ENCODE results near the gene MEN1.
"Not testable (repeated sequence)": the region's sequence is repeated elsewhere in the genome, so short reads cannot be mapped to it uniquely, and the experiment has no call there.

The MEN1 gene

GRCh38 chr11:64849598-64850356, 39.4 kb upstream of the MEN1 start:
- H3K36me3 Mint-ChIP-seq = no peaks in the 10 kb centered on the region
- H3K27me3 Mint-ChIP-seq = no peaks in the 10 kb centered on the region
- H3K27ac Mint-ChIP-seq = no peak overlapping the region
- H3K4me1 Mint-ChIP-seq = peaks cover 74% of the 10 kb centered on the region
- H3K4me3 Mint-ChIP-seq = no peak overlapping the region
- no peaks in the 10 kb centered on the region for H3K9me3 Mint-ChIP-seq

DNA sequence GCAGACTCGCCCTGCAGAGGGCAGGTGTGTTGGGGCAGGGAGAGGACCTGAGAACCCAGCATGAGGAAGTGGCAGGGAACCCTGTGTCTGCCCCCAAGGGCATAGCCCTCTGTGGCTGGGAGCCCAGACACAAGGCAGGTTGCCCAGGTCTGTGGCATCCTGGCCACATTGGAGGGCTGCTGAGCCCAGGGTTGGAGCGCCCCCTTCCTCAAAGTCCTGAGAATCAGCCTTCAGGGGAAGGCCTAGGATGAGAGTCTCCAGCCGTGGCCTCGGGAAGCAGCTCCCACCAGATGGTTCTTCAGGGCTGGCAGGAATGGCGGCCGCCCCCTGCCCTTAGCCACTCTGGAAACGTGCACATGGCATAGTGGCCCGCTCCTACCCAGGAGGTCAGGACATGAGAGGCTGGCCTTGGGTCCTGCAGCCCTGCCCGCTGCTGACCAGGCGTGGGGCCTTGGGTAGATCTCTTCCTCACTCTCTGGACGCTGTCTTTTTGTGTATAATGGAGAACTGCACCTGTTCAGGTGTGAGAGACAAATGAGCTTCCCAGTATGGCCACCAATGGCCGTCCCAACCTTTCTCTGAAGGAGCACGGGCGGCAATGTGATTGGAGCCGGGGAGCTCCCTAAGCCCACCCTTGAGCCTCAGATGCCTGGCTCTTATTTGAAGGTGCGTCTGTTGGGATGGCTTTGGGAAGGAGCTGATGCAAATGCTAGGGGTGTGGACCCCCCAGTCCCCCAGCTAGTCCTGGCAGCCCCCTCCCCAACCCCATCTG, 38.7 kb upstream of the MEN1 start:
- no peaks in the 10 kb centered on the region for H3K9me3 Mint-ChIP-seq
- H3K4me1 Mint-ChIP-seq = peaks cover 69% of the 10 kb centered on the region

DNA sequence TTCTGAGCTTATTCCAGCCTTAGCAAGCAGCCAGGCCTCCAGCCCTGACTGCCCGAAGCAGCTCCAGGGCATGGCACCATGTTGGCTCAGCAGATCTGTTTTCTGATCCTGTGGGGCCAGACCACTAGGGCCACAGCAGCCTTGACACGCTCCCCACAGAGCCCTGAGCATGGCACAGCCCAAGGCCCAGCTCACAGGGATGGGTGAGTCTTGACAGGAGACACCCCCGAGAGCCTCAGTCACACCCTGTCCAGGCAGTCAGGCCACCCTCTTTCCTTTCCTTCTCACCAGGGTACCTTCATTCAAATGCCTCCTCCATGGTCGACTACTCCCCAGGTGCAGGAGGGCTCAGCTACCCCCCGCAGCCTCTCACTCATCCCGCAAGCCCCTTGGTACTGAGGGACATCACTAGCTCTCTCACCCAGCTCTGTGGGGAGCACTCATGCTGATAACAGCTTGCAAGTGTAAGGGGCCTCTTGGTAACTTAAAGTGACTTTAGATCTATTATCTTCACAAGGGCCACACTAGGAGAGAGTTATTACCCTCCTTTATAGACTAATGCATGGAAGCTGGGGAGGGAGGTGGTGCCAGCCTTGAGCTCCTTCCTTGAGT, 38.0 kb upstream of the MEN1 start:
- H3K4me1 Mint-ChIP-seq = peaks cover 68% of the 10 kb centered on the region
- no peaks in the 10 kb centered on the region for H3K27me3 Mint-ChIP-seq
- no peak overlapping the region for H3K4me3 Mint-ChIP-seq
- peak overlapping the region; percentile 82 for H3K27ac Mint-ChIP-seq
- no peaks in the 10 kb centered on the region for H3K9me3 Mint-ChIP-seq
- no peaks in the 10 kb centered on the region for H3K36me3 Mint-ChIP-seq

More for the DNA sequence above, 38.7 kb upstream of the MEN1 start:
- no peaks in the 10 kb centered on the region for H3K27me3 Mint-ChIP-seq
- peak overlapping the region; percentile 5 for H3K27ac Mint-ChIP-seq
- no peak overlapping the region for H3K4me3 Mint-ChIP-seq
- H3K36me3 Mint-ChIP-seq = no peaks in the 10 kb centered on the region

- H3K27me3 Mint-ChIP-seq = no peaks in the 10 kb centered on the region
- peaks cover 61% of the 10 kb centered on the region for H3K4me1 Mint-ChIP-seq
- no peaks in the 10 kb centered on the region for H3K9me3 Mint-ChIP-seq
- no peaks in the 10 kb centered on the region for H3K36me3 Mint-ChIP-seq
- peak overlapping the region; percentile 59 for H3K27ac Mint-ChIP-seq
- no peak overlapping the region for H3K4me3 Mint-ChIP-seq
Measured at GRCh38 chr11:64846998-64847666, 36.8 kb upstream of the MEN1 start.

- H3K9me3 Mint-ChIP-seq, H3K27me3 Mint-ChIP-seq, H3K27ac Mint-ChIP-seq, H3K36me3 Mint-ChIP-seq: not testable (repeated sequence)
- peak overlapping the region; percentile 33 for H3K4me3 Mint-ChIP-seq
- peaks cover 48% of the 10 kb centered on the region for H3K4me1 Mint-ChIP-seq
Measured at GRCh38 chr11:64845776-64846129, 35.4 kb upstream of the MEN1 start.

GRCh38 chr11:64845129-64845775, 34.9 kb upstream of the MEN1 start:
- H3K4me1 Mint-ChIP-seq = peaks cover 46% of the 10 kb centered on the region

DNA sequence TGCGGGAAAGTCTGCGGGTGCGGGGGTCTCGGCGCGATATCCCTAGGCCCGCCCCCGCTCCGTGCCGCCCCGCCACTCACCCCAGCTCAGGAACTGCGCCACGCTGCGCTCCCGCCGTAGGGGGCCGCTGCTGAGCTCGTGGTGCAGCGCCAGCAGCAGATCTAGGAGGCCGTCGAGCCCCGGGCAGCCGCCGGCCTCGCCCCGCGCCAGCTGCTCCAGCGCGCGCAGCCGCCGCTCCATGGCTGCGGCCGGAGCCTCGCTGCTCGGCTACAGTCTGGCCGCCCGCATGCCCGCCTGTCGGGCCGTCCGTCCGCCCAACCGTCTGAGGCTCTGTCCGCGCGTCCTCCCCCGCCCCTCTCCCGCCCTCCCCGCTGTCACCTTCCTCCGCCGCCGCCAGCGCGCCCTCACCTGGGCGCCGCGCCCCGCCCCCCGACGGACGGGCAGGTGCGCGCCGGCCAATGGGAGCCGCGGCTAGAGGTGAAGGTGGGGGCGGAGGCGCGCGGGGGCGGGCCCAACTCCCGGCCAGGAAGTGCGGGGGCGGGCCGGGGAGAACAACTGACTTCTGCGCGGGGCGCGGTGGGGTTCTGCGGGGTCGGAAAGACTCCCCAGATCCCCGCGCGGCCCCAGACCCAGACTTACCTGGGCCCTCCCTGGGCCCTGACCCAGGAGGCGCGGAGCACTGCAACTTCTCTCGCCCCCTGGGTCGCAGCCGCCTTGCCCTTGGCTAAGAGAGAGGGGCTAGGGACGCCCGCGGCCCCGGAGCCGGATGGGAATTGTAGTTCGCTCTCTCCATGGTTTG, 34.2 kb upstream of the MEN1 start, which contains the start of gene CDC42BPG:
Gene CDC42BPG (minus strand): TSS at position 324 of the 799 bp plus-strand sequence. CDS start 84 bp downstream, at position 240.
- Mint-ChIP-seq H3K27ac (peak within 1 kb of the TSS; percentile 91), H3K9me3 (no peaks in the 10 kb centered on the region), H3K27me3 (no peaks in the 10 kb centered on the region), H3K36me3 (peaks cover under 1% of the 10 kb centered on the region), H3K4me1 (peaks cover 41% of the 10 kb centered on the region), H3K4me3 (peak within 1 kb of the TSS; percentile 77)

More at GRCh38 chr11:64845129-64845775, 34.9 kb upstream of the MEN1 start:
- H3K27me3 Mint-ChIP-seq = no peaks in the 10 kb centered on the region
- H3K36me3 Mint-ChIP-seq = no peaks in the 10 kb centered on the region
- peak overlapping the region; percentile 85 for H3K27ac Mint-ChIP-seq
- no peaks in the 10 kb centered on the region for H3K9me3 Mint-ChIP-seq
- peak overlapping the region; percentile 59 for H3K4me3 Mint-ChIP-seq

DNA sequence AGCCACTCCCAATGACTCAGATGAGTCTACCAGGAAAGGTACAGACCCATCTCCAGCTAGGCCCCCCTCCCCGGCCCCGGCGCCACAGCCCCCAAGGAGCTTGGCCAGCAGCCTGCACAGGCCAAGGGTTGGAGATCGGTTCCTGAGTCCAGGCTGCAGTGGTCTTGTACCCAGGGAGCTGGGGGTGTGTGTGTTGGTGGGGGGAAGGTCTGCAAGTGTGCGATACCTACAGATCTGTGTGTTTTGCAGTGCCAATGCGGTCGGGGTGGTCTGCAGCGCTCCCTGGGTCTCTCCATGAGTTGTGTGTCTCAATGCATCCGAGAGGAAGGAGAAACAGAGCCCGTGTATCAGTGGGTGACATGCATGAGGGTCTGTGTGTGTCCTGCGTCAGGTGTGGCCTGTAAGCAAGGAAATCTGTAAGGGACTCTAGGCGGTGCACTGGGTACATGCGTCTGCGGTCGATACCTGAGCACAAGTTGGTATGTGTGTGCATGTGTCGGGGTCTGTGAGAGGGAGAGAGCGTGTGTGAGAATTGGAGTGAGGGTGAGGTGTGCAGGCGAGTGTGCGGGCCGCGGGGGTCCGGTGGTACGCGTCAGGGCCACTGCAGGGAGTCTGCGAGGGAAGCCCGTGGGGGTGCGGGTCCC, 33.5 kb upstream of the MEN1 start:
- Mint-ChIP-seq H3K27ac (peak overlapping the region; percentile 91), H3K4me1 (peaks cover 34% of the 10 kb centered on the region), H3K27me3 (no peaks in the 10 kb centered on the region), H3K9me3 (no peaks in the 10 kb centered on the region), H3K36me3 (peaks cover 3% of the 10 kb centered on the region), H3K4me3 (peak overlapping the region; percentile 77)

DNA sequence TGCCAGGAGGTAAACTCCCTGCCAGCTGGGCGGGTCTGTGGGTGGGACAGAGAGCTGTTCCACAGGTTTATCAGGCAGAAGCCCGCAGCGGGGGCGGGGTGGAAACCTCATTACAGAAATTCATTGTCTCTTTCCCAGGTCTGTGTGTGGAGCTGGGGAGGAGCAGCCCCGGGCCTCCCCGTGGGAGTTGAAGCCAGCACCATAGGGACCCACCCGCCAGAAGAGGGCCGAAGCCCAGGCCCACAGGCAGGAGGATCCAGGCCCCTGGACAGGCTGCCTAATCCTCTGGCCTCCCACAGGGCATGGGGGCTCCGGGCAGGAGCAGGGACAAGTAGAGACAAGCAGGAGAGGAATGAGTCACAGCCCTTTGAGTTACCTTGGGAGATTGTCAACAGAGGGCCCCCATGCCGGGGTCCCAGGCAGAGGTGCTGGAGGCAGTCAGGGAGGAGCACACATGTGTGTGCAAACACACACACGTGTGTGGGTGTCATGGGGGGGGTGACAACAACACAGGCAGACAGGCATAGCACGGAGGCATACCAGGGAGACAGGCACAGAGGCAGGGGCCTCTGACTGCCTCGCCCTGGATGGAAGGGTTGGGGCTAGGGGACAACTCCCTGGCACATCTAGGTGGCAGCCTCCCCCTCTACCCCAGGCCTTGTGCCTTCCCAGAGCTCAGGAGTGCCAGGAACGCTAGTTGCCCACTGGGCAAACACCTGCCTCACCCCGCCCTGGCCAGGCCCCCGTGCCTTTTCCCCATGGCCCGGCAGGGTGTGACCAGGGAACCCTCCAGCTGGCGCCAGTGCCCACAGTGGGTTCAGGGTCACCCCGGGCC, 32.7 kb upstream of the MEN1 start:
- H3K36me3 Mint-ChIP-seq = peaks cover 3% of the 10 kb centered on the region

DNA sequence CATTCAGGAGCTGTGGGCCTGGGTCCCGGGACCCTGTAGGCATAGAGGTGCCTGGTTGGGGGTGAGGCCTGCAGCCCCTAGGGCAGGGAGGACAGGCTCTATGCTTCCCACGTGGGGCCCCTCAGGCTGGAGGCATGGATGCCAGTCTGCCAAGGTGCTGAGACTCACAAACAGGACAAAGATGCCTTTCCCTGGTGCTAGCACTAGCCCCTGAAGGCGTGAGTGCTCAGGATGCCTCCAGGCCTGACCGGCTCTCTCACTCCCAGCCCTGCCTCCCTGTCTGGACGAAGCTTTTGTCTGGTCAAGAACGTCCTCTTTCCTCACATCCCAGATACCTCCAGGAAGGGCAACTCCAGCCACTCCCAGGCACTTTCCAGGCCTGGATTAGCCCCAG, 32.0 kb upstream of the MEN1 start:
- H3K27ac Mint-ChIP-seq = no peak overlapping the region
- no peaks in the 10 kb centered on the region for H3K27me3 Mint-ChIP-seq
- peaks cover 23% of the 10 kb centered on the region for H3K4me1 Mint-ChIP-seq
- no peak overlapping the region for H3K4me3 Mint-ChIP-seq
- no peaks in the 10 kb centered on the region for H3K9me3 Mint-ChIP-seq
- H3K36me3 Mint-ChIP-seq = peaks cover 3% of the 10 kb centered on the region

More for the DNA sequence above, 32.7 kb upstream of the MEN1 start:
- Mint-ChIP-seq H3K27me3 (no peaks in the 10 kb centered on the region), H3K4me3 (peak overlapping the region; percentile 77), H3K27ac (no peak overlapping the region), H3K9me3 (no peaks in the 10 kb centered on the region), H3K4me1 (peaks cover 27% of the 10 kb centered on the region)

GRCh38 chr11:64841592-64842365, 31.4 kb upstream of the MEN1 start:
- peaks cover 3% of the 10 kb centered on the region for H3K36me3 Mint-ChIP-seq
- H3K9me3 Mint-ChIP-seq = no peaks in the 10 kb centered on the region
- H3K4me3 Mint-ChIP-seq = no peak overlapping the region
- no peak overlapping the region for H3K27ac Mint-ChIP-seq
- H3K27me3 Mint-ChIP-seq = no peaks in the 10 kb centered on the region
- peaks cover 17% of the 10 kb centered on the region for H3K4me1 Mint-ChIP-seq

GRCh38 chr11:64839887-64840782, 29.8 kb upstream of the MEN1 start:
- no peak overlapping the region for H3K4me3 Mint-ChIP-seq

More at GRCh38 chr11:64839887-64840782, 29.8 kb upstream of the MEN1 start:
- Mint-ChIP-seq H3K27me3 (no peaks in the 10 kb centered on the region), H3K9me3 (no peaks in the 10 kb centered on the region), H3K36me3 (peaks cover 3% of the 10 kb centered on the region), H3K4me1 (peaks cover 14% of the 10 kb centered on the region), H3K27ac (no peak overlapping the region)
